ENCODE measurements around the gene SULT1C2.

SULT1C2 gene

DNA sequence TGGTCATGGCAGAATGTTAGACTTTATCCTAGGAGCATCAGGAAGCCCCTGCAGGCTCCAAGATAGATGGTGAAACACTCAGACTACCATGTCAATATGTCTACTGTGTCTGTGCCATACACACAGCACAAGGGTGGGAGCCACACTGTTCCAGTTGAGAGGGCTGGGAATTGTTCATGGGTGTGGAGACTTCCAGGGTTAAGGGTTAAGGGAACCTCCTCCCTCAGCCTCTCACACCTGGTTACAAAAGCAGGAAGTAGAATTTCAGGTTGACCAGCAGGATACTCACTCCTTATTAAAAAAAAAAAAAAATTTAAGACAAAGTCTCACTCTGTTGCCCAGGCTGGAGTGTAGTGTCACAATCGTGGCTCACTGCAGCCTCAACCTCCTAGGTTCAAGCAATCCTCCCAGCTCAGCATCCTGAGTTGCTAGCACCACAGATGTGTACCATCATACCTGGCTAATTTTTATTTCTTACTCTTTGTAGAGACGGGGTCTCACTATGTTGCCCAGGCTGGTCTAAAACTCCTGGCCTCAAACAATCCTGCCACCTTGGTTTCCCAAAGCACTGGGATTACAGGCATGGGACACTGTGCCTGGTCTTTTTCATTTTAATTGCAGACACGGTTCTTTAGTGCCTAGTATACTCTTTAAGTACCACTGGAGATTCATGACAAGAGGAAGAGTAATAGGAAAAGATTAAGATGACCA, 26.0 kb downstream of the SULT1C2 start:
- no peak for DNase-seq (ENCODE audit: low read depth in 1 of 2, low spot score in 1 of 2)
- Histone ChIP-seq H3K4me3 (replicated peaks; ENCODE audit: insufficient read depth, low read length) (no peak overlapping the region), H3K27me3 (ENCODE audit: insufficient read depth, poor library complexity, severe bottlenecking) (no peaks in the 10 kb centered on the region), H3K27ac (replicated peaks) (no peak overlapping the region)
- TF ChIP-seq, protein P1, sequence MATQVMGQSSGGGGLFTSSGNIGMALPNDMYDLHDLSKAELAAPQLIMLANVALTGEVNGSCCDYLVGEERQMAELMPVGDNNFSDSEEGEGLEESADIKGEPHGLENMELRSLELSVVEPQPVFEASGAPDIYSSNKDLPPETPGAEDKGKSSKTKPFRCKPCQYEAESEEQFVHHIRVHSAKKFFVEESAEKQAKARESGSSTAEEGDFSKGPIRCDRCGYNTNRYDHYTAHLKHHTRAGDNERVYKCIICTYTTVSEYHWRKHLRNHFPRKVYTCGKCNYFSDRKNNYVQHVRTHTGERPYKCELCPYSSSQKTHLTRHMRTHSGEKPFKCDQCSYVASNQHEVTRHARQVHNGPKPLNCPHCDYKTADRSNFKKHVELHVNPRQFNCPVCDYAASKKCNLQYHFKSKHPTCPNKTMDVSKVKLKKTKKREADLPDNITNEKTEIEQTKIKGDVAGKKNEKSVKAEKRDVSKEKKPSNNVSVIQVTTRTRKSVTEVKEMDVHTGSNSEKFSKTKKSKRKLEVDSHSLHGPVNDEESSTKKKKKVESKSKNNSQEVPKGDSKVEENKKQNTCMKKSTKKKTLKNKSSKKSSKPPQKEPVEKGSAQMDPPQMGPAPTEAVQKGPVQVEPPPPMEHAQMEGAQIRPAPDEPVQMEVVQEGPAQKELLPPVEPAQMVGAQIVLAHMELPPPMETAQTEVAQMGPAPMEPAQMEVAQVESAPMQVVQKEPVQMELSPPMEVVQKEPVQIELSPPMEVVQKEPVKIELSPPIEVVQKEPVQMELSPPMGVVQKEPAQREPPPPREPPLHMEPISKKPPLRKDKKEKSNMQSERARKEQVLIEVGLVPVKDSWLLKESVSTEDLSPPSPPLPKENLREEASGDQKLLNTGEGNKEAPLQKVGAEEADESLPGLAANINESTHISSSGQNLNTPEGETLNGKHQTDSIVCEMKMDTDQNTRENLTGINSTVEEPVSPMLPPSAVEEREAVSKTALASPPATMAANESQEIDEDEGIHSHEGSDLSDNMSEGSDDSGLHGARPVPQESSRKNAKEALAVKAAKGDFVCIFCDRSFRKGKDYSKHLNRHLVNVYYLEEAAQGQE (IDR thresholded peaks at IDR 0.05; ENCODE audit: insufficient replicate concordance, low read depth), result no peak

GRCh38 chr2:108315444-108315934, 26.8 kb downstream of the SULT1C2 start:
- Histone ChIP-seq H3K27me3 (ENCODE audit: insufficient read depth, poor library complexity, severe bottlenecking) (no peaks in the 10 kb centered on the region), H3K27ac (replicated peaks) (no peak overlapping the region), H3K4me3 (replicated peaks; ENCODE audit: insufficient read depth, low read length) (no peak overlapping the region)
- TF ChIP-seq SPI1 (IDR thresholded peaks at IDR 0.05; ENCODE audit: borderline replicate concordance, low read depth) (no peak), POLR2AphosphoS5 (IDR thresholded peaks at IDR 0.05; ENCODE audit: low read depth) (no peak), GABPA (IDR thresholded peaks at IDR 0.05; ENCODE audit: low read depth) (no peak)
- TF ChIP-seq, protein P2, sequence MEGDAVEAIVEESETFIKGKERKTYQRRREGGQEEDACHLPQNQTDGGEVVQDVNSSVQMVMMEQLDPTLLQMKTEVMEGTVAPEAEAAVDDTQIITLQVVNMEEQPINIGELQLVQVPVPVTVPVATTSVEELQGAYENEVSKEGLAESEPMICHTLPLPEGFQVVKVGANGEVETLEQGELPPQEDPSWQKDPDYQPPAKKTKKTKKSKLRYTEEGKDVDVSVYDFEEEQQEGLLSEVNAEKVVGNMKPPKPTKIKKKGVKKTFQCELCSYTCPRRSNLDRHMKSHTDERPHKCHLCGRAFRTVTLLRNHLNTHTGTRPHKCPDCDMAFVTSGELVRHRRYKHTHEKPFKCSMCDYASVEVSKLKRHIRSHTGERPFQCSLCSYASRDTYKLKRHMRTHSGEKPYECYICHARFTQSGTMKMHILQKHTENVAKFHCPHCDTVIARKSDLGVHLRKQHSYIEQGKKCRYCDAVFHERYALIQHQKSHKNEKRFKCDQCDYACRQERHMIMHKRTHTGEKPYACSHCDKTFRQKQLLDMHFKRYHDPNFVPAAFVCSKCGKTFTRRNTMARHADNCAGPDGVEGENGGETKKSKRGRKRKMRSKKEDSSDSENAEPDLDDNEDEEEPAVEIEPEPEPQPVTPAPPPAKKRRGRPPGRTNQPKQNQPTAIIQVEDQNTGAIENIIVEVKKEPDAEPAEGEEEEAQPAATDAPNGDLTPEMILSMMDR (IDR thresholded peaks at IDR 0.05; ENCODE audit: insufficient read depth, low read length), result no peak
- TF ChIP-seq, protein P1 (IDR thresholded peaks at IDR 0.05; ENCODE audit: insufficient replicate concordance, low read depth), result no peak
- DNase-seq (ENCODE audit: low read depth in 1 of 2, low spot score in 1 of 2), result no peak

DNA sequence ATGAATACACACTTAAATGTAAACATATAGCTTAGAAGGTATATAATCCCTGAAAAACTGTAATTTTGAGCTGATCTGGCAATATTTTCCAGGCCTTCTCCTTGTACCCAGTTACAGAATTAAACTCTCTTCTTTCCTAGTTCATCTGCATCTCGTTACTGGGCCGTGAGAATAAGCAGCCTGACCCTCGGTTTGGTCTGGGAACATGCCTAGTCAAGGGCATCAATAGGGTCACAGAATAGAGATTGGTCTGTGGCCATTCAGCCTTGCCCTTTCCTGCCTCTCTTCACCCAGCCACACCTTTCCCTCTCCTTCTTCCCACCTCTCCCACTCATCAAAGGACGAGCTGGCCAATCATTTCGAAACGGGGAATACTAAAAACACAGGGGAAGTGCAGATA, 27.3 kb downstream of the SULT1C2 start:
- DNase-seq (ENCODE audit: low read depth in 1 of 2, low spot score in 1 of 2), result no peak
- H3K27ac ChIP-seq (replicated peaks), result no peak overlapping the region
- TF ChIP-seq, protein P1 (IDR thresholded peaks at IDR 0.05; ENCODE audit: insufficient replicate concordance, low read depth), result no peak
- TF ChIP-seq, protein P2 (IDR thresholded peaks at IDR 0.05; ENCODE audit: insufficient read depth, low read length), result no peak
- H3K4me3 ChIP-seq (replicated peaks; ENCODE audit: insufficient read depth, low read length), result no peak overlapping the region
- H3K27me3 ChIP-seq (ENCODE audit: insufficient read depth, poor library complexity, severe bottlenecking), result no peaks in the 10 kb centered on the region

All from HL-60 (cell line).